ENCODE measurements around the gene BRD3. TPM values are rescaled to one million over a fixed set of nuclear protein-coding genes. Genes with fewer than 3 reads are reported as not detected.
"Not testable (repeated sequence)": the region's sequence is repeated elsewhere in the genome, so short reads cannot be mapped to it uniquely, and the experiment has no call there.

Gene BRD3
- total RNA-seq, 2 experiments from 2014 or later, result 32.7 to 37.7 TPM

DNA sequence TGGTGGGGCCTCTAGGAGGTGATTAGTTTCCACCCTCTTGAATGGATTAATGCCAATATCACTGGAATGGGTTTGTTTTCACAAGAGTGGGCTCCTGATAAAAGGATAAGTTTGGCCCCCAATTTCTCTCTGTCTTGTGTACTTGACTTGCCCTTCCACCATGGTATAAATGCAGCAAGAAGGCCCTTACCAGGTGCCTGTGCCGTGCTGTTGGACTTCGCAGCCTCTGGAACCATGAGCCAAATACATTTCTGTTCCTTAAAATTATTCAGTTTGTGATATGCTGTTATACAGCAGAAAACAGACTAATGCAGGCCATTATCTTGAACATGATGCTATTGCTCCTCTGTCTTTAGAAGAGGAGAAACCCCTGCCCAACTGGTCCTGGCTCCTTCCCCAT, 17.8 kb upstream of the BRD3 start:
- CTCF ChIA-PET, result interaction anchor here (1.2 kb wide), 1 partner anchor 13 kb away, joined by 3 read pairs; no protein-coding TSS in a partner anchor
- no peaks in the 10 kb centered on the region for H3K36me3 Mint-ChIP-seq (ENCODE audit: low read depth)
- TF ChIP-seq, protein P1, sequence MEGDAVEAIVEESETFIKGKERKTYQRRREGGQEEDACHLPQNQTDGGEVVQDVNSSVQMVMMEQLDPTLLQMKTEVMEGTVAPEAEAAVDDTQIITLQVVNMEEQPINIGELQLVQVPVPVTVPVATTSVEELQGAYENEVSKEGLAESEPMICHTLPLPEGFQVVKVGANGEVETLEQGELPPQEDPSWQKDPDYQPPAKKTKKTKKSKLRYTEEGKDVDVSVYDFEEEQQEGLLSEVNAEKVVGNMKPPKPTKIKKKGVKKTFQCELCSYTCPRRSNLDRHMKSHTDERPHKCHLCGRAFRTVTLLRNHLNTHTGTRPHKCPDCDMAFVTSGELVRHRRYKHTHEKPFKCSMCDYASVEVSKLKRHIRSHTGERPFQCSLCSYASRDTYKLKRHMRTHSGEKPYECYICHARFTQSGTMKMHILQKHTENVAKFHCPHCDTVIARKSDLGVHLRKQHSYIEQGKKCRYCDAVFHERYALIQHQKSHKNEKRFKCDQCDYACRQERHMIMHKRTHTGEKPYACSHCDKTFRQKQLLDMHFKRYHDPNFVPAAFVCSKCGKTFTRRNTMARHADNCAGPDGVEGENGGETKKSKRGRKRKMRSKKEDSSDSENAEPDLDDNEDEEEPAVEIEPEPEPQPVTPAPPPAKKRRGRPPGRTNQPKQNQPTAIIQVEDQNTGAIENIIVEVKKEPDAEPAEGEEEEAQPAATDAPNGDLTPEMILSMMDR (IDR thresholded peaks at IDR 0.05), result no peak
- intact Hi-C loops (cut with micrococcal nuclease), result no loop called here
- DNase-seq (no peak), ATAC-seq (no peak)
- no peaks in the 10 kb centered on the region for H3K4me1 Mint-ChIP-seq (ENCODE audit: low read depth)
- peaks cover 6% of the 10 kb centered on the region for H3K27me3 Mint-ChIP-seq
- H3K9me3 Mint-ChIP-seq, result no peaks in the 10 kb centered on the region
- no peak overlapping the region for H3K27ac Mint-ChIP-seq
- POLR2A ChIA-PET, result no interaction called here
- H3K4me3 Mint-ChIP-seq, result no peak overlapping the region

DNA sequence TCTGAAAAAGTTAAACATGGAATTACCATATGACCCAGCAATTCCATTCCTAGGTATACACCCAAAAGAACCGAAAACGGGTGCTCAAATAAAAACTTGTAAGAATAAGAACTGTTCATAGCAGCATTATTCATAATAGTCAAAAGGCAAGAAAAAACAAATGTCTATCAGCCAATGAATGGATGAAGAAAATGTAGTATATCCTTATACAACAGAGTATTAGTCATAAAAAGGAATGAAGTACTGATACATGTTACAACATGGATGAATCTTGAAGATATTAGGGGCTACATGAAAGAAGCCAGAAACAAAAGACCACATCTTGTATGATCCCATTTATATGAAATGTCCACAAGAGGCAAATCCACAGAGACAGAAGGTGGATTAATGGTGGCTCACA, 15.6 kb upstream of the BRD3 start:
- DNase-seq (no peak), ATAC-seq (no peak)
- H3K9me3 Mint-ChIP-seq, result peaks cover 5% of the 10 kb centered on the region
- ChIA-PET POLR2A (no interaction called here), CTCF (no interaction called here)
- H3K27me3 Mint-ChIP-seq, result peaks cover 6% of the 10 kb centered on the region
- H3K36me3 Mint-ChIP-seq (ENCODE audit: low read depth), result no peaks in the 10 kb centered on the region
- no peak overlapping the region for H3K4me3 Mint-ChIP-seq
- H3K4me1 Mint-ChIP-seq (ENCODE audit: low read depth), result no peaks in the 10 kb centered on the region
- TF ChIP-seq, protein P1 (IDR thresholded peaks at IDR 0.05), result no peak
- intact Hi-C loops (cut with micrococcal nuclease), result no loop called here
- H3K27ac Mint-ChIP-seq, result no peak overlapping the region

DNA sequence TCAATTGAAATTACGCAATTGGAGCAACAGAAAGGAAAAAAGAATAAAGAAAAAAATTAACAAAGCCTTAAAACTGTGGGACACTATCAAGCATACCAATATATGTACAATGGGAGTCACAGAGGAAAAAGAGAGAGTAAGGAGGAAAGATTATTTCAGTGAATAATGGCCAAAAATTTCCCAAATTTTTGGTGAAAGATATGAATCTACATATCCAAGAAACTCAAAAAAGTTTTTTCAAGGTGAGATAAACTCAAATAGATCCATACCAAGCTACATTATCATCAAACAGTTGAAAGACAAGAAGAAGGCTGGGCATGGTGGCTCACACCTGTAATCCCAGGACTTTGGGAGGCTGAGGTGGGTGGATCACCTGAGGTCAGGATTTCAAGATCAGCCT, 8.8 kb upstream of the BRD3 start:
- peaks cover 12% of the 10 kb centered on the region for H3K27me3 Mint-ChIP-seq
- H3K36me3 Mint-ChIP-seq (ENCODE audit: low read depth), result no peaks in the 10 kb centered on the region
- no peak overlapping the region for H3K27ac Mint-ChIP-seq
- no peaks in the 10 kb centered on the region for H3K4me1 Mint-ChIP-seq (ENCODE audit: low read depth)
- CTCF ChIA-PET, result no interaction called here
- intact Hi-C loops (cut with micrococcal nuclease), result no loop called here
- peaks cover 13% of the 10 kb centered on the region for H3K9me3 Mint-ChIP-seq
- ATAC-seq (no peak), DNase-seq (no peak)
- TF ChIP-seq, protein P1 (IDR thresholded peaks at IDR 0.05), result no peak
- no peak overlapping the region for H3K4me3 Mint-ChIP-seq
- POLR2A ChIA-PET, result no interaction called here

DNA sequence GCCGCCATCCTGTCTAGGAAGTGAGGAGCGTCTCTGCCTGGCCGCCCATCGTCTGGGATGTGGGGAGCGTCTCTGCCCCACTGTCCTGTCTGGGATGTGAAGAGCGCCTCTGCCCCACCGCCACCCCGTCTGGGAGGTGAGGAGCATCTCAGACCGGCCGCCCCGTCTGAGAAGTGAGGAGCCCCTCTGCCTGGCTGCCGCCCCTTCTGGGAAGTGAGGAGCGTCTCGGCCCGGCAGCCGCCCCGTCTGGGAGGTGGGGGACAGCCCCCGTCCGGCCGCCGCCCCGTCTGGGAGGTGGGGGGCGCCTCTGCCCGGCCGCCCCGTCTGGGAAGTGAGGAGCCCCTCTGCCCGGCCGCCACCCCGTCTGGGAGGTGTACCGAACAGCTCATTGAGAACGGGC, 7.9 kb upstream of the BRD3 start:
- H3K9me3 Mint-ChIP-seq, result peaks cover 13% of the 10 kb centered on the region
- H3K27me3 Mint-ChIP-seq; ATAC-seq; H3K4me3 Mint-ChIP-seq; H3K4me1 Mint-ChIP-seq (ENCODE audit: low read depth); intact Hi-C loops (cut with micrococcal nuclease); POLR2A ChIA-PET; CTCF ChIA-PET; H3K27ac Mint-ChIP-seq; DNase-seq; H3K36me3 Mint-ChIP-seq (ENCODE audit: low read depth): not testable (repeated sequence)

DNA sequence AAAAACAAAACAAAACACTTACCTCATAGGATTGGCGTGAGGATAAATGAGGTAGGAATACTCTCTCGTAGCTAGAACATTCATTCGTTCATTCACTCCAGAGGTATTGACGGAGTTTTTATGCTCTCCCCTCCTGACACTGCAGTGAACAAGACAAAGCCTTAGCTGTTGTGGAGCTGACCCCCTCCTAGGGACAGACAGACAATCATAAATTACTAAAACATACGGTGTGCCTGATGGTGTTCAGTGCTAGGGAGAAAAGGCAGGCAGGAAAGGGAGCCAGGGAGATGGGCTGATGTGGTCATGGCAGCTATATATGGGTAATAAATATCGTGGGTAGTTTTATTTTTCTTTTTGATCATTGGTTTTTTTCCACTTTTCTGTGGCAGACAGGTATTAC, 5.7 kb upstream of the BRD3 start:
- peaks cover 8% of the 10 kb centered on the region for H3K9me3 Mint-ChIP-seq
- peaks cover 19% of the 10 kb centered on the region for H3K27me3 Mint-ChIP-seq
- TF ChIP-seq, protein P1 (IDR thresholded peaks at IDR 0.05), result no peak
- POLR2A ChIA-PET, result no interaction called here
- H3K36me3 Mint-ChIP-seq (ENCODE audit: low read depth), result no peaks in the 10 kb centered on the region
- H3K4me3 Mint-ChIP-seq, result no peak overlapping the region
- DNase-seq (no peak), ATAC-seq (no peak)
- H3K27ac Mint-ChIP-seq, result no peak overlapping the region
- peaks cover 7% of the 10 kb centered on the region for H3K4me1 Mint-ChIP-seq (ENCODE audit: low read depth)
- CTCF ChIA-PET, result interaction anchor here (1.5 kb wide), 1 partner anchor 291 kb away, joined by 3 read pairs; no protein-coding TSS in a partner anchor
- intact Hi-C loops (cut with micrococcal nuclease), result no loop called here

DNA sequence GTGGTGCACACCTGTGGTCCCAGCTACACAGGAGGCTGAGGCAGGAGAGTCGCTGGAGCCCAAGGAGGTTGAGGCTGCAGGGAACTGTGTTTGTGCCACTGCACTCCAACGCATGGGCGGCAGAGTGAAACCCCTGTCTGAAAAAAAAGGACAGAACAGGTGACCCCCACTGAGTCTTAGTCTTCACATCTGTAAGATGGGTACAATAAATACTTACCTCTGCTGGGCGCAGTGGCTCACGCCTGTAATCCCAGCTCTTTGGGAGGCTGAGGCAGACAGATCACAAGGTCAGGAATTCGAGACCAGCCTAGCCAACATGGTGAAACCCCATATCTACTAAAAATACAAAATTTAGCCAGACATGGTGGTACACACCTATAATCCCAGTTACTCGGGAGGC, 4.9 kb upstream of the BRD3 start:
- H3K4me3 Mint-ChIP-seq; CTCF ChIA-PET; intact Hi-C loops (cut with micrococcal nuclease); H3K9me3 Mint-ChIP-seq; H3K36me3 Mint-ChIP-seq (ENCODE audit: low read depth); ATAC-seq; DNase-seq; H3K4me1 Mint-ChIP-seq (ENCODE audit: low read depth); H3K27ac Mint-ChIP-seq: not testable (repeated sequence)
- POLR2A ChIA-PET, result interaction anchor here (0.8 kb wide), 1 partner anchor 63 kb away, joined by 3 read pairs; the partner anchor contains the start of gene WDR5
- H3K27me3 Mint-ChIP-seq, result peaks cover 19% of the 10 kb centered on the region

Measured in activated CD8-positive, alpha-beta T cell treated with anti-CD3 and anti-CD28 coated beads for 36 hours (primary cell).